ENCODE data around the gene OSBPL3.
A peak's percentile ranks its signal among the peaks of the same experiment; 100 is the strongest.
"Not testable (repeated sequence)": the region's sequence is repeated elsewhere in the genome, so short reads cannot be mapped to it uniquely, and the experiment has no call there.

OSBPL3 gene

DNA sequence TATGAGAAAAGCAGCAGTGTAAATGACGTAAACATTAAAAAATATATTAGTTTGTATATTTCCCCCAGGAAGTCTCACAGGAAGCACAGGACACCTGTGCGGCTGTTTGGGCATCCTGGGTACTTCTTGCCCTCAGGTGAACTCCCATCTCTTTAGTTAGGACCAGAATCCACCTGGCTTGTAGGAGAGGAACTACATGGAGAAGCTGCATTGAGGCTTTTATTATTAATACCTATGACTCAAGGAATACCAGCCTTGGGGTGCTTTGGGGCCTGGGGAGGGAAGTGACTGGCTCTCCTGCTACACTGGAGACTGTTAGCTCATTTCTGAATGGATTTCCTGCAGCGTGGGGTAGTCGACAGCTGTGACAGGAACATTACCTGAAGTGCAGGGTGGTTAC, 182.7 kb downstream of the OSBPL3 start:
- DNase-seq (ENCODE audit: low read depth): no peak

DNA sequence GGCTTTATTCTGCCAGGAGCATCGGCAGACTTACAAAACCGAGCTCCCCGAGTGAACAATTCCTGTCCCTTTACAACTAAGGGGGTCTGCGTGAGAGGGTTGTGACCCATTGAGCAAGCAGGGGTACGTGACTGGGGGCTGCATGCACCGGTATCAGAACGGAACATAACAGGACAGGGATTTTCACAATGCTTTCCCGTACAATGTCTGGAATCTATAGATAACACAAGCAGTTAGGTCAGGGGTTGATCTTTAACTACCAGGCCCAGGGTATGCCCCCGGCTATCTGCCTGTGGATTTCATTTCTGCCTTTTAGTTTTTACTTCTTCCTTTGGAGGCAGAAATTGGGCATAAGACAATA, 184.6 kb downstream of the OSBPL3 start:
- peak; percentile 58 for DNase-seq (ENCODE audit: low read depth)

DNA sequence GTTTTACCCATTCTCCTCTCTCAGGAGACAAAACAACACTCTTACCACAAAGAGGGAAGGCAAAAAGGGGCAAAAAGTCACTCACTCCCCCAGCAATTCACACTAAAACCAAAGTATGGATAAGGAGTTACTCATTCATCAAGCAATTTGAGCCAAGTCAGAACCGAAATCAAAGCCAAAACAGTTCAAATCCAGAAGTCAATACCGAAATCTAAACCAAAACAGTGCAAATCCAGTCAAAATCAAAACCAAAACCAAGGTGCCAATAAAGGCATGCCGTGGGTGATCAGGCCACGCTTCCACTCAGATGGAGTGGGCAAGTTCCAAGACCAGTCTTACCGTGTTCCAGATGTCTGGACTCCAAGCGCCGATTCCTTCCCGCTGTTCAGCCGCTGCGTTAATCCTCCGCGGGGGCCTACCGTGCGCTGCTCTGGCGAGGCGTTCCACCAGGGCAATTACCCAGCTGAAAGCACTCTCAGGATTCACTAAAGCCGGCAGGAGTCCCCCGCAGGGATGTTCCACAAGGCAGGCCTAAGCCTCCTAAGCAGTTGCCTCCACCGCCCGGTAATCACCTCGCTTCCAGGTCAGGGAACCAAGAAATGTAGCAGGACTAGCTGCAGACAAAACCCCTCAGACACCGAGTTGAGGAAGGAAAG, 185.1 kb downstream of the OSBPL3 start:
- DNase-seq (ENCODE audit: low read depth): not testable (repeated sequence)

DNA sequence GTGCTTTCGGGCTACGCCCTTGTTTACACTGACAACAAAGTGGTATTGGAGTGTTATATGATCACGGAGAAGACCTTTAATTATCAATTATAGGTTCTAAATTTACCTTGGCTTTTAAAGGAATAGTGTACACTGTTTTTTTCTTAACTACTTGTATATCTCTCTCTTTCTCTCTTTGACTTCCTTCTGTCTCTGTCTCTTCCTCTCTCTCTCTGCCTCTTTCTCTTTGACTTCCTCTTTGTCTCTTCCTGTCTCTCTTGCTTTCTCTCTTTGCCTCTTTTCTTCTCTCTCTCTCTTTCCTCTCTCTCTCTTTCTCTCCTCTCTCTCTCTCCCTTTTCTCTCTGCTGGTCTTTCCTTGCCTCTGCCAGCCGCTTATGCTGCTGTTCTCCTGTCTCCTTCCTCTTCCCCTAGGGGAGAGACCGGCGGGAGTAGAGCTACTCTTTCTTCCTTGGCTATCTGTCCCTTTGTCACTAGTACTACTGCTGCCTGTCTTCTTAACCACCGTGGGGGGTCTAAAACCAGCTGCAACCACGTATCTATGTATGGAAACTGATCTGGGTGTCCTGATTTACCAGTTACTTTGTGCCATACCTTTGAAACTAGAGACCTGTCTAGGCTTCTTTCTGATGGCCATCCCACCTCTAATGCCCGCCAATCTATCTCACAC, 185.9 kb downstream of the OSBPL3 start:
- DNase-seq (ENCODE audit: low read depth): peak; percentile 41

DNA sequence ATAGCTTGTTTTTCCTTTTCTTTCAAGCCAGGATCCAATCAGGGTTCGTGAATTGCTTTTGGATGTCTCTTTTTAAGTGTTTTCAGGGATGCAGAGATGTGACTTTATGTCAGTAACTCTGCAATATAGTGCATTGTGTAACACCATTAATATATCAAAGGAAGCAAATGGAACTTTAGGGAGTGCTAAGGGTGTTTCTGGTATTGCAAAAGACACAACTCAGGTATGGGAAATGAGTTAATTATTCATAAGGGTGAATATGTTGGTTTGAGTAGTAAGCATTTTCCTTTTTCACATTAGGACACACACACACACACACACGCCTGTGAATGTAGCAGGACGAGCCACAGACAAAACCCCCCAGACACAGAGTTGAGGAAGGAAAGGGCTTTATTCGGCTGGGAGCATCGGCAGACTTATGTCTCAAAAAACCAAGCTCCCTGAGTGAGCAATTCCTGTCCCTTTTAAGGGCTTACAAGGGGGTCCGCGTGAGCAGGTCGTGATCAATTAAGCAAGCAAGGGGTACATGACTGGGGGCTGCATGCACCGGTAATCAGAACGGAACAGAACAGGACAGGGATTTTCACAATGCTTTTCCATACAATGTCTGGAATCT, 190.9 kb downstream of the OSBPL3 start:
- DNase-seq (ENCODE audit: low read depth): no peak

DNA sequence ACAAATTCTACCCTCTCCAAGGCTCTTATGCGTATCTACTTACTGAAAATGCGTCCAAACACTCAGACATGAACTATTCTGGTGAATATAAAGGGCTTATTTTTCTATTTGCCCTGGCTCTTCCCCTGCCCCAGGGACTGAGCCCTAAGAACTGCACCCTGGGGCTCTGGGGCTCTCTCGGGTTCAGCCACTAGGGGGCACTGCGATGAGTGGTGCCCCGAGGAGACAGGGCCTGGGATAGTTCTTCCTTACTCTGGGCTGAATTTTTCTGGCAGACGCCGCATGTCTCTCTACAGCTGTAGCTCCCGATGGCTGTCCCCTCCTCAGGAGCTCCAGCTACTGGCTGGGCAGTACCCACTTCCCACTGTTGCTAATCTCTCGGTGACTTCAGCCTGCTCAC, 191.9 kb downstream of the OSBPL3 start:
- DNase-seq (ENCODE audit: low read depth): no peak

DNA sequence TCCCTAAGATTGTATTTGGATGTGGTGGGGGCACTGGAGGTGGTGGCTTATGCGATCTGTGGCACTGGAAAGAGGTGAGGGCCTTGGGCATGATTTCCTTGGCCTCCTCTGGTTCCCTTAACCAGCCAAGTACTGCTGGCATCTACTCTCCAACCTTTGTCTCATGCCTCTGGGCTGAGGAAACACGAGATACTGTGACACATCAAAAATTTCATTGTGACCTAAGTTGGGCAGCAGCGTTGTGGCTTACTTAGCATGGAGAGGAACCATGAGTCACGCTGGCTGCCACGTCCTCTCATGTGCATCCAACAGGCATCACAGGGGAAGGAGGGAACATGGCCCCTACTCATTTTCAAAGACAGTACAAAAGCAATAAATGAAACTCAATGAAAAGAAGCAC, 193.0 kb downstream of the OSBPL3 start:
- no peak for DNase-seq (ENCODE audit: low read depth)

DNA sequence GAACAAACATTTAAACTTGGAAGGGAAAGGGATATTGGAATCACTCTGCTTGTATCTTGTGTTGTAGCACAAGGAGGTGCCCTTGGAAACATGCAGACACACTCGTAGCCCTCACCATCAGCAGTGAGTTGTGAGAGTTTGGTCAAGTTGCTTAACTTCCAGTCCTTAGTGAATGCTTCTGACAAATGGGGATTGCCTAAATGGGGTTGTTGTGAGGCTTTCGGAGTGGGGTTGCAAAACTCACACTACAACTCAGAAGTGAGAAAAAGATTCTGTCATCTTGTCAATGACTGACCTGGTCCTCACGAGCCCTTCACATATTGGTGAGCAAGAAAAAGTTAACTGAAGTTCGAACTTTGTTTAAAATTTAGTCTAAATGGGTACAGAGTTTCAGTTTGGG, 193.7 kb downstream of the OSBPL3 start:
- no peak for DNase-seq (ENCODE audit: low read depth)

DNA sequence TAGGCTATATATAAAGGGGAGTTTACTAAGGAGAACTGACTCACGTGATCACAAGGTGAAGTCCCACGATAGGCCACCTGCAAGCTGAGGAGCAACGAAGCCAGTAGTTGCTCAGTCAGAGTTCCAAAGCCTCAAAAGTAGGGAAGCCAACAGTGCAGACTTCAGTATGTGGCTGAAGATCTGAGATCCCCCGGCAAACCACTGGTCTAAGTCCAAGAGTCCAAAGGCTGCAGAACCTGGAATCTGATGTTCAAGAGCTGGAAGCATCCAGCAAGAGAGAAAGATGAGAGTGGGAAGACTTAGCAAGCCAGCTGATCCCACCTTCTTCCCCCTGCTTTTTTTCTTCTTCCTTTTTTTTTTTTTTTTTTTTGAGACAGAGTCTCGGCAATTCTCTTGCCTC, 195.7 kb downstream of the OSBPL3 start:
- no peak for DNase-seq (ENCODE audit: low read depth)

DNA sequence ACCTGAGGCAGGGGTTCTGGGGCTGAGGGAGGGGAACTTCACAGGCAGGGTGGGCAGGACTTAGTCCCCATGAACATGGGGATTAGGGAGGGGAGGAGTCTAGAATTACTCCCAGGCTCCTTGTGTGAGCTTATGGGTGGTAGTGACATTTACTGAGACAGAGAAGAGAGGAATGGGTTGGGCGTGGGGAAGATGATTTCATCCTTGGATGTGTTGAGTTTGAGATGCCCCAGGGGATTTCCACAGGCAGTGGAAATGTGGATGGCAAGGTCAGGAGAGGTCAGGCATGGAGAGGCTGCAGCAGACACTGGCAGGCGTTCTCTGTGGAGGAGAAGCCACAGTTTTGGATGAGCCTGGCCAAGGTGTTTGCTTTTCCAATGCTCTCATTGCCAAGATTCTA, 196.3 kb downstream of the OSBPL3 start:
- DNase-seq (ENCODE audit: low read depth): no peak

DNA sequence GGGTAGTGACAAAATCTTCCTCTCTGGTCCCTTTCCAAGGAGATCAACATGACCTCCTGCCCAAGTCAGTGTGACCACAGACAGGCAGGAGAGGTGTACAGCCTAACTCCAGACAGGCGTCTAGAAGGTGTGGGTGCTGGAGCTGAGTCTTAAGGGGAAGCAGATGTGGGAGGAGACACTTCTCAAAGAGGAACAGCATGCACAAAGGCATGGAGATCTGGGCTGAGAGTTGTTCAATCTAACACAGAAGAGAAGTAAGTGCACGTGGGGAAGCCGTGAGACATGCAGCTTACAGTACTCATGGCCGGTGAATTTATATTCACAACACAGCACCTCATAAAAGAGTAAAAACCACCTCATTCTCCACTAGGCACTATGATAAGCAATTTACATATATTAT, 198.9 kb downstream of the OSBPL3 start:
- DNase-seq (ENCODE audit: low read depth): no peak

DNA sequence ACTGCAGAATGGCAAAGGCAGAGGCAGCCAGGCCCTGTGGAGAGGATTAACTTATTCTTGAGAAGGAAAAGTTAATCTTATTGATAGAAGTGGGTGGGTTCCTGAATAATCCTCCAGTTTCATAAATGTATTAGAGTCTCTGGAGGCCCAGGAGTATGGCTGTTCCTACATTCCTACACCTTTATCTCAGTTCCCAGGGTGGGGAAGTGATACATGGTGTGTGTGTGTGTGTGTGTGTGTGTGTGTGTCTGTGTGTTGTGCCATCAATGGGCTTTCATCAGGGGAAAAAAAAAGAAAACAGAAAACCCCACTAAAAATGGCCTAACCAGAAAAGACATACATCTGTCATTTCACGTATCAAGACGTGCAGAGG, 200.7 kb downstream of the OSBPL3 start:
- no peak for DNase-seq (ENCODE audit: low read depth)

DNA sequence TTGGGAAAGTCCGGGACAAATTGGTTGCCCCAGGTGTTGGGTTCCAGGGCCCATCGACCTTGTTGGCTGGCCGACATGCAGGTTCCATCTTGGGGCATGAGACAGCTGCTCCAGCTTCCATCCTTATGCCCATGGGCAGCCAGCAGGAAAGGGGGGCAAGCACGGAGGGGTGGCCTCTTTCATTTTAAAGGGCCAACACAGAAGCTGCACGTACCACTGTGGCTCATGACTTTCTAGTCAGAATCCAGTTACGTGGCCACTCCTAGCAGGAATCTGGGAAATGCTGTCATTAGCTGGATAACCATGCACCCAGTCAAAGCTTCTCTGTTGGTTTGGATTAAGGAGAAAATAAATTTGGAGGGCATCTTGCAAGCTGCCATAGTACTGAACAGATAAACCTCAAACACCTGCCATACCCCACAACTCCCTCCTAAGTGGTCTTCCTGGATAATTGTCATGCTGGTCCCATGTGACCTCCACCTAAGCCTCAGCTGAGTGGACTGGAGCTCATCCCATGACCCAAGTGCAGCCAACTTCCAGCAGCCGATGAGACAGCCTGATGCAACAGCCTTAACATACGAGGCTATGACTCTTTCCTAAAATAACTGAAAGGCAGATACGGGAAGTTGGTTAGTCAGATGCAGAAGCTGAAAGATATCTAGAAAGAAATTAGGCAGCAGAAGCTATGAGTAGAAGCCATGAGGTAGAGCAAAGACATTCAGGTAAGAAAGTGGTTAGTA, 201.3 kb downstream of the OSBPL3 start:
- no peak for DNase-seq (ENCODE audit: low read depth)

DNA sequence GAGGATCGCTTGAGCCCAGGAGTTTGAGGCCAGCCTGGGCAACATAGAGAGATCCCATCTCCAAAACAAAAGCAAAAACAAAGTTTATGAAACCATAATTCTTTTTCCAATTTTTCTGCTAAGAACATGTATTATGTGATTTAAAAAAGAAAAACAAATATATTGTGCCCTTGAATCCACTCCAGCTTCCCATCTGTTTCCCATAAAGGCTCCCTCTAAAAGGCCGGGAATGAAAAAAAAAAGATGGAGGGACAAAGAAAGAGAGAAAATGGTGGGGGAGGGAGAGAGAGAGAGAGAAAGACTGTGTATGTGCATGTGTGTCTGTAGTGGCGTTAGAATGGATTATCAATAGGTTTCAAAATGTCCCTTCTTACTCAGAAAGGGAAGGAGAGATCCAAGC, 202.2 kb downstream of the OSBPL3 start:
- no peak for DNase-seq (ENCODE audit: low read depth)

DNA sequence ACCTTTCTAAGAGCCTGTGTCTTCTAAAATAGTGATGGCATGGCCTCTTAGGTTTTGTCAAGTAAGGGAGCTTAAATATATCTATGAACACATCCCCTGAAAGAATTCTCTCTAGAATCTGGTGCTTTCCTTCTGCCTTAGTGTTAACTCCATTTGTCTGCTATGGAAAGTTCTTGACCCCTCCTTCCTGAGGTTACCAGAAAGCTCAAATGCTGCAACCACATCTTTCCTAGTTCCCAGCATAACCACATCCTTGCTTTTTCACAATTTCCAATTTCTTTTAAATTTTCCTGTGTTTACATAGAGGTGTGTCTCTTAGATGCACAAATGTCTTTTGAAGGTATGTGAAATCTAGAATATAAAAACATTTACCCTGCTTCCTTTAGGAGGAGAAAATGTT, 206.3 kb downstream of the OSBPL3 start:
- DNase-seq (ENCODE audit: low read depth): no peak

DNA sequence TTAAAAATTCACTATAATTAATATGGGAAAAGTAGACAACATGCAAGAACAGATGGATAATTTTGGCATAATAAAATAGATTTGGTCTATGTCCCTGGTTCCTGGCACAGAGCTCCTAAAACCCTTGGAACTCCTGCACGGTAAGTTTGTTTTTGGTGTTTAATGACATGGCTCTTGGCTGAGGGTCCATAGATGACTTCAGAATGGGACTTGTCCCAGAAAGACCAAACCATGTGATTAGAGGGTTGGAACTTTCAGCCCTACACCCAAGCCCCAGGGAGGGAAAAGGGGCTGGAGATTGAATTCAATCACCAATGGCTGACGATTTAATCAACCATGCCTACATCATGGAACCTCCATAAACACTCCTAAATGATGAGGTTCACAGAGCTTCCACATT, 210.1 kb downstream of the OSBPL3 start:
- no peak for DNase-seq (ENCODE audit: low read depth)

DNA sequence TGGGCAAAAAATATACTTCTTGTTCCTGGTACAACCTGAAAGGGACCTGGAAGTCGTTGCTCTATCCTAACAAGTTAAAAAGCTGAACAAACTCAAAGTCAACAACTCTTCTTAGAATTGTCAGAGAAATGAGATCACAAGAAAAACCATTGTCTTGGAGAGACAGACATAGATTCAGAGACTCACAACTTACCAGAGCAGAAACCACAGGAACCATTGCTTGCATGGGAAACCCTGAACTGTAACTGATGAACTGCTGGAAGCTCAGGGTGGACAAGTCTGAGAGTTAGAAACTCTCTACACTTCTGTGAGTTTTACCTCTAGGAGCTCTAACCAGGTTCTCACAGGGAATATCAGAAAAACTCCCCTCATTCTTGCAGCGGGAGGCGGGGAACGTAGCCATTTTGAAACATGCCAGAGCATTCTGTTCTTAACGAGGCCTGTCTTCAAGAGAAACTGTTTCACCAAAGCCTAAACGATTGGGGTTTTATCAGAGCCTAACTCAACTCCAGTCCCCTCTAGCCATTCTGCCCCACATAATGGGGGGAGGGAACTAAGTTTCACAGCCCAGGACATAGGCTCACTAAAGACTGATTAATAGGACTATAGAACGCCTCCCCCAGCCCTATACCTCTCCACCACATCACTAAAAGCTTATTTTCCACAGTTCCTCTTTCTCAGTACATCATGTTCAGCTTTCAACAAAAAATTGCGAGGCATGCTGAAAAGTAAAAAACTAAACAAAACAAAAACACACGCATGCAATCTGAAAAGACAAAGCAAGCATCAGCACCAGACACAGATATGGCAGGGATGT, 210.8 kb downstream of the OSBPL3 start:
- DNase-seq (ENCODE audit: low read depth): no peak

DNA sequence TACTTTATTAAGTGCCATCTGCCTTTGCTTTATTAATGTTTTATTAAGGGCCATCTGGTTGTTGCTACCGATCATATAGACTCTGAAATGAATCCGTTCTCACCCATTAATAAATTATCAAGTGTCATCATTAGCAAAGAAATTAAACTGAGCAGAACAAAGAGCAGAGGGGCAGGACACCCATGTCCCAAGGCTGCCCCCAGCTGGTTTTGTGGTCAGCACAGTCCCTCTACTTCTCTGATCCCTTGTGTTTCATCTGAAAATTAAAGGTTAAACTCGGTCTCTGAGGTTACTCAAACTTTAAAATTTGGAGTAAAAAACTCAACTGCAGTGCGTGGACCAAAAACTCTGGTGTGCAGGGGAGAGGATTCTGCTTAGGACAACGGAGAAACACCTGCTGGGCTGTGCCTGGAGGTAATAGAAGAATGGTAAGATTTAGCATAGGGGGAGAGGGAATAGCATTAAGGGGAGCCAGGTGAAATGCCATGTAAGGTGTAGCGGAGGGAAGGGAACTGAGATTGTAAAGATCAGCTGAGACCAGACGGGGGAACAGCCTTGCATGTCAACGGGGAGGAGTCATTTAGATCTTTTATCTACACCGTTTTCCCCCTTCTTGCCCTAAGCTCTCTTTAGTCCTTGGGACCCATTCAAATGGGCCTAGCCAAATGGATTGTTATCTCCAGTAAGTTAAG, 212.0 kb downstream of the OSBPL3 start:
- no peak for DNase-seq (ENCODE audit: low read depth)

DNA sequence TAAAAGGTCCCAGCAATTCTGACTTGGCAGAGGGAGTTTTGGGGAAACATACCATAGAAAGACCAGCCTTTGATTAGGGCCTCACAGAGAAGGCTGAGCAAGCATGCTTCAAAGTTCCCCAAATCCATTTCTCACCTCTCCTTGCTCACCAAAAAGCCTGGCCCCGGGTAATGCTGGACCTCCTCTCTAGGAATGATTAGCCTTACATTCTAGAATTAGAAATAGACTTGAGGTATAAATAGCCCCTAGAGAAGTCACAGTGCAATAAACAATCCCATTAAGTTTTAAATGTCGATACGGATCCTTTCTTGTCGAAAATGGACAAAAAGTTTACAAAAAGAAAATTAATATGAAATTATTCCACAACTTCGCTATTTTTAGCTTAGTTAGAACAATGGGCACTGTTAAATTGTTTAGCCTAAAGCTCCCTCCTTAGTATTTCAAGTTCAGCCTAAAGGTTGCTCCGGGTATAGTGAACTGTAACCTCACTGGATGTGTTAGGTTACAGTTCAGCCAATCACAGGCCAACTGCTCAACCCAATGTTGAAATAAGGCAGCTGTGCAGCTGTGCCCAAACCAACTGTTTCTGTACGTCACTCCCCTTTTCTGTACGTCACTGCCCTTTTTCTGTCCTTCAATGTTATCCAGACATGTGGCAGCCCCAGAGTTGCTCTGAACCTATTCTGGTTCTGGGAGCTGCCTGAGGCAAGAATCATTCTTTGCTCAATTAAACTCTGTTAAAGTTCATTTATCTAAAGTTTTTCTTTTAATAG, 214.8 kb downstream of the OSBPL3 start:
- DNase-seq (ENCODE audit: low read depth): no peak

DNA sequence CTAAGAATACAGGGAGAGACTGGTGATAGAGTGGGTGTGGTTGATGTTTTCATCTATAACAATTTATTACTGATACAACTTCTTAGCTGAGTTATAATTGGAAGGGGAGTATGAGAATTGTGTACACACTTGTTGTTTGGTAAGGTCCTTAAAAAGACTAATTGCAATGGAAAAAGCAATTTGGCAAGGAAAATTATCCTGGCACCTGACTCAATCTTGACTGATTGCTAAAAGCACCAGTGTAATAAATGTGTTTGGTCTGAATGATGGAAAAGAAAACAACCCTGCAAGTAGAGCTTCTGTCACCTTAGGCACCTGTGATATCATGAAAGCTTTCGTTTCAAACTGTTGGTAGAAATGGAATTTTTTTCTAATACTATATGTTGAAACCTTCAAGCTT, 216.0 kb downstream of the OSBPL3 start:
- DNase-seq (ENCODE audit: low read depth): no peak

All from CMK (cell line).